DND-41 (cell line): Measurements from ENCODE around the gene FOXA1.

Source experiments
- CTCF ChIP-seq: IDR thresholded peaks from 2 replicates; pipeline ENCODE4 v1.5.1; 2012; ENCODE audit warnings: borderline replicate concordance, low read length, moderate library complexity, mild to moderate bottlenecking; ENCODE audit not compliant: poor library complexity, severe bottlenecking; ENCODE audit errors: extremely low read depth
- EZH2 ChIP-seq: IDR thresholded peaks from 3 replicates; pipeline ENCODE4 v1.6.1; 2012; ENCODE audit warnings: borderline replicate concordance, low read depth, mild to moderate bottlenecking, moderate library complexity, low read length, inconsistent platforms; ENCODE audit not compliant: severe bottlenecking

GRCh38 chr14:37615582-37616289 is 20.7 kb upstream of the FOXA1 start:
- no peak for TF ChIP-seq CTCF
- no peak for TF ChIP-seq EZH2
